Chondrocyte (in vitro differentiated cells): ENCODE measurements around the gene DMD. TPM values are rescaled to one million over a fixed set of nuclear protein-coding genes. Genes with fewer than 3 reads are reported as not detected.

ENCODE experiments used
- DNase-seq: peaks from one replicate; pipeline ENCODE4 v3.0.0; 2021; ENCODE audit warnings: mixed read lengths, low spot score
- H3K27ac Mint-ChIP-seq: one replicate; pipeline ENCODE4 v1.8.0; 2021; ENCODE audit warnings: mild to moderate bottlenecking, moderate library complexity, mixed read lengths; ENCODE audit not compliant: unreplicated experiment
- H3K27me3 Mint-ChIP-seq: 2 replicates; pipeline ENCODE4 v1.8.0; 2021; ENCODE audit warnings: low read depth, mixed read lengths
- H3K36me3 Mint-ChIP-seq: 2 replicates; pipeline ENCODE4 v1.8.0; 2021; ENCODE audit warnings: low read depth, mixed read lengths
- H3K4me1 Mint-ChIP-seq: 2 replicates; pipeline ENCODE4 v1.8.0; 2021; ENCODE audit warnings: low read depth, mild to moderate bottlenecking, mixed read lengths
- H3K4me3 Mint-ChIP-seq: one replicate; pipeline ENCODE4 v1.8.0; 2021; ENCODE audit warnings: mild to moderate bottlenecking, moderate library complexity, mixed read lengths; ENCODE audit not compliant: unreplicated experiment
- H3K9me3 Mint-ChIP-seq: 2 replicates; pipeline ENCODE4 v1.8.0; 2021; ENCODE audit warnings: low read depth, mixed read lengths
- CTCF ChIP-seq: fragments of 200-600 bp; sonication (generic); IDR thresholded peaks from 2 replicates; pipeline ENCODE4 v1.5.0; 2021; ENCODE audit warnings: antibody characterized with exemption, mild to moderate bottlenecking, moderate library complexity
- total RNA-seq: library from RNA; stranded (reverse); gene quantifications from 3 replicates; pipeline ENCODE4 v1.2.1, GENCODE V29; 2021

Gene DMD
- total RNA-seq, 1 donor from 2014 or later = 201 TPM

- Mint-ChIP-seq H3K27ac (no peak overlapping the region), H3K27me3 (no peaks in the 10 kb centered on the region), H3K4me3 (no peak overlapping the region), H3K36me3 (no peaks in the 10 kb centered on the region), H3K9me3 (peaks cover 3% of the 10 kb centered on the region), H3K4me1 (no peaks in the 10 kb centered on the region)
- no peak for DNase-seq
- no peak for TF ChIP-seq CTCF
Measured at GRCh38 chrX:32687379-32687778, 524.0 kb downstream of the DMD start.

GRCh38 chrX:32678487-32678886 is 532.9 kb downstream of the DMD start:
- no peak for TF ChIP-seq CTCF
- no peak for DNase-seq
- no peaks in the 10 kb centered on the region for H3K4me1 Mint-ChIP-seq
- no peak overlapping the region for H3K27ac Mint-ChIP-seq
- H3K4me3 Mint-ChIP-seq = no peak overlapping the region
- no peaks in the 10 kb centered on the region for H3K27me3 Mint-ChIP-seq
- H3K9me3 Mint-ChIP-seq = peaks cover 3% of the 10 kb centered on the region
- no peaks in the 10 kb centered on the region for H3K36me3 Mint-ChIP-seq

GRCh38 chrX:32673193-32673592 is 538.2 kb downstream of the DMD start:
- Mint-ChIP-seq H3K27ac (no peak overlapping the region), H3K27me3 (no peaks in the 10 kb centered on the region), H3K36me3 (no peaks in the 10 kb centered on the region), H3K4me3 (no peak overlapping the region), H3K4me1 (peaks cover 2% of the 10 kb centered on the region), H3K9me3 (no peaks in the 10 kb centered on the region)
- TF ChIP-seq CTCF = peak; percentile 74
- DNase-seq = no peak

- peaks cover 2% of the 10 kb centered on the region for H3K36me3 Mint-ChIP-seq
- no peak overlapping the region for H3K4me3 Mint-ChIP-seq
- no peaks in the 10 kb centered on the region for H3K4me1 Mint-ChIP-seq
- no peak overlapping the region for H3K27ac Mint-ChIP-seq
- no peaks in the 10 kb centered on the region for H3K27me3 Mint-ChIP-seq
- H3K9me3 Mint-ChIP-seq = no peaks in the 10 kb centered on the region
- no peak for DNase-seq
- TF ChIP-seq CTCF = no peak
Measured at GRCh38 chrX:32662516-32662915, 548.8 kb downstream of the DMD start.

- no peaks in the 10 kb centered on the region for H3K36me3 Mint-ChIP-seq
- no peak overlapping the region for H3K27ac Mint-ChIP-seq
- H3K4me1 Mint-ChIP-seq = no peaks in the 10 kb centered on the region
- no peak overlapping the region for H3K4me3 Mint-ChIP-seq
- DNase-seq = no peak
- TF ChIP-seq CTCF = no peak
- H3K9me3 Mint-ChIP-seq = no peaks in the 10 kb centered on the region
- H3K27me3 Mint-ChIP-seq = no peaks in the 10 kb centered on the region
Measured at GRCh38 chrX:32644476-32645245, 566.7 kb downstream of the DMD start.
